Coronary artery (tissue), 2 donors: ENCODE measurements around the gene ACSL3.

Experiments
- DNase-seq: peaks from one replicate; pipeline ENCODE4 v3.0.0-alpha.2; 2017; ENCODE audit warnings: low spot score
- H3K27ac ChIP-seq, 2 donors: fragments of 200-600 bp; sonication (generic); one replicate each; pipeline ENCODE4 v1.5.1; 2016 to 2019
- H3K4me3 ChIP-seq: fragments of 200-600 bp; sonication (generic); 2 replicates; pipeline ENCODE4 v1.5.1; 2016; ENCODE audit warnings: mild to moderate bottlenecking, moderate library complexity
- CTCF ChIP-seq: fragments of 200-600 bp; sonication (generic); IDR thresholded peaks from one replicate; pipeline ENCODE4 v1.5.1; 2019; ENCODE audit warnings: antibody characterized with exemption

Gene ACSL3

GRCh38 chr2:222892761-222893160, 31.9 kb downstream of the ACSL3 start:
- Histone ChIP-seq H3K27ac (no peak overlapping the region), H3K4me3 (peak overlapping the region; percentile 36)
- DNase-seq: no peak
- TF ChIP-seq CTCF: no peak

GRCh38 chr2:222893716-222894115, 32.9 kb downstream of the ACSL3 start:
- TF ChIP-seq CTCF: no peak

DNA sequence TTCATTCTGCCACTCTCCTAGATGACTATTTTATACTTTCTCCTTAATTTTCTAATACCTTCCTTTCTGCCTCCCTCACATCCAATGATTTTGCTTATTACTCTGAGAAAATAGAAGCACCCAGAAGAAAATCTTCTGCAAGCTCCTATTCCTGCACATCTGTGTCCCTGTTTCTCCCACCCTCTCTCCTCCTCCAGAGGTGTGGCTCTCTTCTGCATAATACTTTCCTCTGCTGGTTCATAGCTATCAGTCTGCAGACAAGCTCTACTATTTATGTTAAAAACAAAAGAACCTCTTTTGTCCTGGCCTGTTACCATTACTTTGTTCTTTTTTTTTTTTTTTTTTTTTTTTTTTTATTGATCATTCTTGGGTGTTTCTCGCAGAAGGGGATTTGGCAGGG, 34.3 kb downstream of the ACSL3 start:
- H3K27ac ChIP-seq: no peak overlapping the region
- H3K4me3 ChIP-seq: no peak overlapping the region
- no peak for DNase-seq
- no peak for TF ChIP-seq CTCF

More at GRCh38 chr2:222893716-222894115, 32.9 kb downstream of the ACSL3 start:
- DNase-seq: no peak
- Histone ChIP-seq H3K4me3 (no peak overlapping the region), H3K27ac (no peak overlapping the region)

DNA sequence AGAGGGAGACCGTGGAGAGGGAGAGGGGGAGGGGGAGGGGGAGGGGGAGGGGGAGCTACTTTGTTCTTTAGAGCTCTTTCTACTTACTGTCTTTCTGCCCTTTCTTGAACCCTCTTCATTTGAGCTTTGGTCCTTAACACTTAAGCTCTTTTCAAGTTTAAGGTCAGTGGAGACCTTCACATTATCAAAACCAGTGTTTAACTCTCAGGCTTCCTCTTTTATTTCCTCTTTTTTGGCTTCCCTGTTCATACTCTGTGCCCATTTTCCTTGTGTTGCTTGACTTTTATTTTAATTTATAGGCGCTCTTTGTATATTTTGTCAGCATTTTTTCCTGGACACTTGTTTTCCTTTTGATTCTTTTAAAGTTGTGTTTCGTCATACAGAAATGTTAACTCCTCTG, 37.1 kb downstream of the ACSL3 start:
- Histone ChIP-seq H3K27ac (no peak overlapping the region), H3K4me3 (no peak overlapping the region)
- TF ChIP-seq CTCF: no peak
- no peak for DNase-seq

- no peak overlapping the region for H3K27ac ChIP-seq
- TF ChIP-seq CTCF: no peak
- H3K4me3 ChIP-seq: no peak overlapping the region
- no peak for DNase-seq
Measured at GRCh38 chr2:222899413-222900181, 38.8 kb downstream of the ACSL3 start.

DNA sequence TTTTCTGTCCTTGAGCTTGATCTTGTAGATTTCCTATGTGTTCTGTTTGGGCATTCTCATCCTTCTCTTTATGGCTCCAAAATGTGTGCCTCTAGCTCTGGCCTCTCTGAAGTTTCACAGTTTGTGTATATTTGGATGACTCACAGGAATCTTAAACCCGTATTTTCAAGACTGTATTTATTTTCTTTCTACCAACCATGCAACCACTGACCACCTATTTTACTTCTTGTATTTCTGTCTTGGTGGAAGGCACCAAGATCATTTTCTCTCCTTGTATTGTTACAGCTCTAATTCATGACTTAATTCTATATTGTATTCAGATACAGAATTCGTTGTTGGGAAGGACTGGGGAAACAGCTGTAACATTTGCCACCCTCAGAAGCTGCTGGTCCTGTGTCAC, 39.5 kb downstream of the ACSL3 start:
- no peak overlapping the region for H3K4me3 ChIP-seq
- no peak for DNase-seq
- H3K27ac ChIP-seq: no peak overlapping the region
- no peak for TF ChIP-seq CTCF

GRCh38 chr2:222902660-222903059, 41.8 kb downstream of the ACSL3 start:
- no peak for DNase-seq
- Histone ChIP-seq H3K27ac (no peak overlapping the region), H3K4me3 (no peak overlapping the region)
- TF ChIP-seq CTCF: no peak
